ENCODE measurements around the gene NR2F2. TPM values are rescaled to one million over a fixed set of nuclear protein-coding genes. Genes with fewer than 3 reads are reported as not detected.

NR2F2 gene
- 11.3 TPM for total RNA-seq
- polyA plus RNA-seq (ENCODE audit: insufficient read depth in 1 of 8, insufficient read length in 8 of 8, low replicate concordance in 1 of 8), result 10 to 100 TPM; 40.3 to 71.4 (median 49.9) TPM
- long read RNA-seq, donor 1, full-length matches to known transcripts, result 13 of 27 reads
- long read RNA-seq, donor 1, partial matches to known transcripts, result 14 of 27 reads
- long read RNA-seq, donor 1, other reads (novel, unspliced or antisense), result 0 of 27 reads
- long read RNA-seq, donor 2, result 0 reads
- long read RNA-seq, donor 3, full-length matches to known transcripts, result 24 of 24 reads
- long read RNA-seq, donor 3, partial matches to known transcripts, result 0 of 24 reads
- long read RNA-seq, donor 3, other reads (novel, unspliced or antisense), result 0 of 24 reads
- long read RNA-seq, donor 4, full-length matches to known transcripts, result 16 of 32 reads
- long read RNA-seq, donor 4, partial matches to known transcripts, result 16 of 32 reads
- long read RNA-seq, donor 4, other reads (novel, unspliced or antisense), result 0 of 32 reads
- long read RNA-seq, donor 5, full-length matches to known transcripts, result 23 of 29 reads
- long read RNA-seq, donor 5, partial matches to known transcripts, result 6 of 29 reads
- long read RNA-seq, donor 5, other reads (novel, unspliced or antisense), result 0 of 29 reads
- long read RNA-seq, donor 6, full-length matches to known transcripts, result 14 of 20 reads
- long read RNA-seq, donor 6, partial matches to known transcripts, result 6 of 20 reads
- long read RNA-seq, donor 6, other reads (novel, unspliced or antisense), result 0 of 20 reads
- long read RNA-seq, donor 7, full-length matches to known transcripts, result 7 of 15 reads
- long read RNA-seq, donor 7, partial matches to known transcripts, result 8 of 15 reads
- long read RNA-seq, donor 7, other reads (novel, unspliced or antisense), result 0 of 15 reads
- long read RNA-seq, donor 8, full-length matches to known transcripts, result 12 of 39 reads
- long read RNA-seq, donor 8, partial matches to known transcripts, result 27 of 39 reads
- long read RNA-seq, donor 8, other reads (novel, unspliced or antisense), result 0 of 39 reads
- long read RNA-seq, donor 9, full-length matches to known transcripts, result 10 of 15 reads
- long read RNA-seq, donor 9, partial matches to known transcripts, result 5 of 15 reads
- long read RNA-seq, donor 9, other reads (novel, unspliced or antisense), result 0 of 15 reads
- long read RNA-seq, donor 10, full-length matches to known transcripts, result 10 of 10 reads
- long read RNA-seq, donor 10, partial matches to known transcripts, result 0 of 10 reads
- long read RNA-seq, donor 10, other reads (novel, unspliced or antisense), result 0 of 10 reads
- long read RNA-seq, donor 11, full-length matches to known transcripts, result 9 of 26 reads
- long read RNA-seq, donor 11, partial matches to known transcripts, result 17 of 26 reads
- long read RNA-seq, donor 11, other reads (novel, unspliced or antisense), result 0 of 26 reads

- H3K27me3 ChIP-seq (ENCODE audit: control insufficient read depth, insufficient read depth, low read length), result peaks cover 17% of the 10 kb centered on the region
- WGBS (ENCODE audit: insufficient coverage), result under 1% methylated on average over 77 of the region's 78 CpGs
These were observed at the start of gene NR2F2 for GRCh38 chr15:96330450-96331143. NR2F2 (plus strand) TSS chr15:96330700; CDS start chr15:96332106, 1,406 bp downstream.

GRCh38 chr15:96285305-96285704 is 45.2 kb upstream of the NR2F2 start:
- peaks cover 22% of the 10 kb centered on the region for H3K4me1 ChIP-seq (ENCODE audit: control insufficient read depth, insufficient read depth, low read length)
- no peaks in the 10 kb centered on the region for H3K27me3 ChIP-seq (ENCODE audit: control insufficient read depth, insufficient read depth, low read length)
- H3K36me3 ChIP-seq (ENCODE audit: control insufficient read depth, insufficient read depth, low read length), result peaks cover 9% of the 10 kb centered on the region
- peak overlapping the region; percentile 66 for H3K27ac ChIP-seq (ENCODE audit: low read length)
- H3K4me3 ChIP-seq (ENCODE audit: low read length), result no peak overlapping the region
- no peaks in the 10 kb centered on the region for H3K9me3 ChIP-seq (replicated peaks; ENCODE audit: control insufficient read depth, low read depth, low read length)
- 39% methylated on average over 9 of the region's 11 CpGs for WGBS (ENCODE audit: insufficient coverage)
- peak; percentile 80 for DNase-seq

More at GRCh38 chr15:96330450-96331143, at the start of gene NR2F2:
- Histone ChIP-seq H3K36me3 (ENCODE audit: control insufficient read depth, insufficient read depth, low read length) (peaks cover 18% of the 10 kb centered on the region), H3K4me3 (ENCODE audit: low read length) (peak within 1 kb of the TSS; percentile 89), H3K9me3 (replicated peaks; ENCODE audit: control insufficient read depth, low read depth, low read length) (no peaks in the 10 kb centered on the region), H3K4me1 (ENCODE audit: control insufficient read depth, insufficient read depth, low read length) (peaks cover 20% of the 10 kb centered on the region), H3K27ac (ENCODE audit: low read length) (peak within 1 kb of the TSS; percentile 99)
- peak; percentile 99 for DNase-seq

- no peaks in the 10 kb centered on the region for H3K27me3 ChIP-seq (ENCODE audit: control insufficient read depth, insufficient read depth, low read length)
- 58% methylated on average over 15 of the region's 18 CpGs for WGBS (ENCODE audit: insufficient coverage)
- peak overlapping the region; percentile 70 for H3K27ac ChIP-seq (ENCODE audit: low read length)
- no peaks in the 10 kb centered on the region for H3K9me3 ChIP-seq (replicated peaks; ENCODE audit: control insufficient read depth, low read depth, low read length)
- peak; percentile 63 for DNase-seq
- peaks cover 22% of the 10 kb centered on the region for H3K4me1 ChIP-seq (ENCODE audit: control insufficient read depth, insufficient read depth, low read length)
- H3K4me3 ChIP-seq (ENCODE audit: low read length), result no peak overlapping the region
- peaks cover 9% of the 10 kb centered on the region for H3K36me3 ChIP-seq (ENCODE audit: control insufficient read depth, insufficient read depth, low read length)
These were observed 44.7 kb upstream of the NR2F2 start for GRCh38 chr15:96285729-96286254.

- Histone ChIP-seq H3K4me3 (ENCODE audit: low read length) (no peak overlapping the region), H3K27me3 (ENCODE audit: control insufficient read depth, insufficient read depth, low read length) (no peaks in the 10 kb centered on the region), H3K27ac (ENCODE audit: low read length) (no peak overlapping the region), H3K4me1 (ENCODE audit: control insufficient read depth, insufficient read depth, low read length) (peaks cover 14% of the 10 kb centered on the region), H3K9me3 (replicated peaks; ENCODE audit: control insufficient read depth, low read depth, low read length) (no peaks in the 10 kb centered on the region), H3K36me3 (ENCODE audit: control insufficient read depth, insufficient read depth, low read length) (peaks cover 3% of the 10 kb centered on the region)
- 70% methylated on average over 5 of the region's 5 CpGs for WGBS (ENCODE audit: insufficient coverage)
- DNase-seq, result no peak
These were observed 39.8 kb upstream of the NR2F2 start for GRCh38 chr15:96290679-96291078.

- H3K4me1 ChIP-seq (ENCODE audit: control insufficient read depth, insufficient read depth, low read length), result no peaks in the 10 kb centered on the region
- WGBS (ENCODE audit: insufficient coverage), result no CpG with 5 or more reads among the region's 2 CpGs
- H3K27ac ChIP-seq (ENCODE audit: low read length), result no peak overlapping the region
- H3K9me3 ChIP-seq (replicated peaks; ENCODE audit: control insufficient read depth, low read depth, low read length), result no peaks in the 10 kb centered on the region
- no peak for DNase-seq
- peaks cover 3% of the 10 kb centered on the region for H3K36me3 ChIP-seq (ENCODE audit: control insufficient read depth, insufficient read depth, low read length)
- no peak overlapping the region for H3K4me3 ChIP-seq (ENCODE audit: low read length)
- H3K27me3 ChIP-seq (ENCODE audit: control insufficient read depth, insufficient read depth, low read length), result no peaks in the 10 kb centered on the region
These were observed 37.9 kb upstream of the NR2F2 start for GRCh38 chr15:96292635-96293034.

- WGBS (ENCODE audit: insufficient coverage), result no CpG with 5 or more reads among the region's 4 CpGs
- peaks cover under 1% of the 10 kb centered on the region for H3K36me3 ChIP-seq (ENCODE audit: control insufficient read depth, insufficient read depth, low read length)
These were observed 37.1 kb upstream of the NR2F2 start for GRCh38 chr15:96293441-96293840.

DNA sequence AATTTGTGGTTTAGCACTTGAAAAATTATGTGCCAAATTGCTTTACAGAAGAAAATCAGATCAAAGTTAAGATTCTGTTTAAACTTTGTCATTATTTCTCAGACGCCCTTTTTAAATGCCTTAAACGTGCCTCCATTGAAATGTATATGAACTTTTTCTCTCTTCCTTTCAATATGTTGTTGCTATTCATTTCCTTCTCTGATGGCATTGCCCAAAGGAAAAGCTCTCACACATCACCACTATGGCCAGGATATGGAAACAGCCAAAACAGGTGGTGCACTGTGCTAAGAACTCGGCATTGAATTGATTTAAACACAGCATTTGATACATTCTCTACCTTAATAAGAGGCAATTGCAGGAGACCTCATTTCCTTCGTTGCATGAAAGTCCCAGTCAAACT is 35.7 kb upstream of the NR2F2 start:
- 31% methylated on average over 2 of the region's 4 CpGs for WGBS (ENCODE audit: insufficient coverage)

More at GRCh38 chr15:96293441-96293840, 37.1 kb upstream of the NR2F2 start:
- Histone ChIP-seq H3K9me3 (replicated peaks; ENCODE audit: control insufficient read depth, low read depth, low read length) (peaks cover 5% of the 10 kb centered on the region), H3K4me3 (ENCODE audit: low read length) (no peak overlapping the region), H3K27me3 (ENCODE audit: control insufficient read depth, insufficient read depth, low read length) (no peaks in the 10 kb centered on the region), H3K27ac (ENCODE audit: low read length) (no peak overlapping the region), H3K4me1 (ENCODE audit: control insufficient read depth, insufficient read depth, low read length) (no peaks in the 10 kb centered on the region)
- no peak for DNase-seq

GRCh38 chr15:96296264-96296663 is 34.2 kb upstream of the NR2F2 start:
- H3K27me3 ChIP-seq (ENCODE audit: control insufficient read depth, insufficient read depth, low read length), result no peaks in the 10 kb centered on the region
- WGBS (ENCODE audit: insufficient coverage), result 82% methylated on average over 4 of the region's 9 CpGs
- peaks cover 2% of the 10 kb centered on the region for H3K4me1 ChIP-seq (ENCODE audit: control insufficient read depth, insufficient read depth, low read length)
- H3K27ac ChIP-seq (ENCODE audit: low read length), result no peak overlapping the region
- peaks cover 10% of the 10 kb centered on the region for H3K9me3 ChIP-seq (replicated peaks; ENCODE audit: control insufficient read depth, low read depth, low read length)
- no peak overlapping the region for H3K4me3 ChIP-seq (ENCODE audit: low read length)
- DNase-seq, result no peak
- H3K36me3 ChIP-seq (ENCODE audit: control insufficient read depth, insufficient read depth, low read length), result no peaks in the 10 kb centered on the region

More for the DNA sequence above, 35.7 kb upstream of the NR2F2 start:
- no peak overlapping the region for H3K27ac ChIP-seq (ENCODE audit: low read length)
- no peaks in the 10 kb centered on the region for H3K27me3 ChIP-seq (ENCODE audit: control insufficient read depth, insufficient read depth, low read length)
- peaks cover 10% of the 10 kb centered on the region for H3K9me3 ChIP-seq (replicated peaks; ENCODE audit: control insufficient read depth, low read depth, low read length)
- H3K36me3 ChIP-seq (ENCODE audit: control insufficient read depth, insufficient read depth, low read length), result no peaks in the 10 kb centered on the region
- H3K4me3 ChIP-seq (ENCODE audit: low read length), result no peak overlapping the region
- DNase-seq, result no peak
- no peaks in the 10 kb centered on the region for H3K4me1 ChIP-seq (ENCODE audit: control insufficient read depth, insufficient read depth, low read length)

DNA sequence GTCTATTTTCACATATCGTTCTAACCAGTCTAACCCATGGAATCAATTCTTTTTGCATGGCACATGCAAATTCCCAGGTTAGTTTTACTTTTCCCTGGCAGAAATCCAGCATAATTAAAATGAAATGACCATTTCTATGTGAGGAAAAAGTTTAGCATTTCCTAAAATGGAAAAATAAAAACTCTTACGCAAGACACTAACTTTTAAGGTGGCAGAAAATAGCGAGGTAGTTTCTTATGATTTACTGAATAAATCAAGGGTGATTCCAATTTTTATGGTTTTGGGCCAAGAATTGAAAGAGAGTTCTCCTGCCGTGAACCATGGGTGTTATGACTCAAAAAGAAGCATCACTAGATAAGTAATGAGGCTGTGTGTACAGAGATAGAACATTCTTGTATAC is 32.7 kb upstream of the NR2F2 start:
- 88% methylated on average over 1 of the region's 4 CpGs for WGBS (ENCODE audit: insufficient coverage)
- Histone ChIP-seq H3K27ac (ENCODE audit: low read length) (no peak overlapping the region), H3K36me3 (ENCODE audit: control insufficient read depth, insufficient read depth, low read length) (no peaks in the 10 kb centered on the region), H3K9me3 (replicated peaks; ENCODE audit: control insufficient read depth, low read depth, low read length) (peaks cover 10% of the 10 kb centered on the region), H3K4me3 (ENCODE audit: low read length) (no peak overlapping the region), H3K27me3 (ENCODE audit: control insufficient read depth, insufficient read depth, low read length) (no peaks in the 10 kb centered on the region), H3K4me1 (ENCODE audit: control insufficient read depth, insufficient read depth, low read length) (peaks cover 2% of the 10 kb centered on the region)
- no peak for DNase-seq

Measured in muscle of leg (tissue), 16 donors.